Testis (tissue), 3 donors: ENCODE data around the gene RPS26. TPM values are rescaled to one million over a fixed set of nuclear protein-coding genes. Genes with fewer than 3 reads are reported as not detected.

ENCODE experiments used
- DNase-seq: peaks from one replicate; pipeline ENCODE4 v3.0.0-alpha.2; 2019
- H3K27ac ChIP-seq, 2 donors: fragments of 200-600 bp; sonication (generic); one replicate each; pipeline ENCODE4 v1.5.1; 2019
- H3K27me3 ChIP-seq: fragments of 200-600 bp; sonication (generic); one replicate; pipeline ENCODE4 v1.5.1; 2019
- H3K36me3 ChIP-seq: fragments of 200-600 bp; sonication (generic); one replicate; pipeline ENCODE4 v1.5.1; 2017; ENCODE audit warnings: low read depth; ENCODE audit errors: missing control alignments
- H3K4me1 ChIP-seq: fragments of 200-600 bp; sonication (generic); one replicate; pipeline ENCODE4 v1.5.1; 2019
- H3K4me3 ChIP-seq, 2 donors: fragments of 200-600 bp; sonication (generic); one replicate each; pipeline ENCODE4 v1.5.1; 2017 to 2019
- H3K9me3 ChIP-seq: fragments of 200-600 bp; sonication (generic); one replicate; pipeline ENCODE4 v1.5.1; 2017
- CTCF ChIP-seq, 3 experiments: fragments of 450-650 bp in 2 of 3; fragments of 200-600 bp in 1 of 3; sonication (generic) in 1 of 3; IDR thresholded peaks; one replicate each; pipeline ENCODE4 v1.5.1; 2016 to 2019; ENCODE audit warnings: antibody characterized with exemption in 3 of 3, mild to moderate bottlenecking in 2 of 3, moderate library complexity in 1 of 3
- POLR2A ChIP-seq: fragments of 450-650 bp; IDR thresholded peaks from one replicate; pipeline ENCODE4 v1.6.1; 2017; ENCODE audit warnings: antibody characterized with exemption, mild to moderate bottlenecking, moderate library complexity
- WGBS, 2 donors: methylation state at CpG; one replicate each; pipeline ENCODE4 v1.1.5; 2018; 5-methylcytosine and 5-hydroxymethylcytosine counted together
- intact Hi-C: fragments of 100-400 bp; cut with DNase I; formaldehyde crosslinking; loops from one replicate; pipeline ENCODE4 v1.15.1; 2023; ENCODE audit warnings: low total_unique reads
- polyA plus RNA-seq: library from polyadenylated mRNA; stranded (reverse); fragments of 350-450 nt; fragmentation: Illumina TruSeq; extraction: RNeasy Lipid Tissue Mini Kit (QIAGEN cat#74804); gene quantifications from one replicate; pipeline ENCODE4 v1.2.3, GENCODE V29; 2014; ENCODE audit warnings: low read depth, low replicate concordance; ENCODE audit not compliant: insufficient read depth
- total RNA-seq, 2 donors: library from RNA; depleted of rRNA; stranded (reverse); fragments of >200 nt; gene quantifications; one replicate each; pipeline ENCODE4 v1.2.3, GENCODE V29; 2016

The RPS26 gene
- total and polyA plus RNA-seq, 3 donors from 2014 or later = 197 to 568 (median 395) TPM

DNA sequence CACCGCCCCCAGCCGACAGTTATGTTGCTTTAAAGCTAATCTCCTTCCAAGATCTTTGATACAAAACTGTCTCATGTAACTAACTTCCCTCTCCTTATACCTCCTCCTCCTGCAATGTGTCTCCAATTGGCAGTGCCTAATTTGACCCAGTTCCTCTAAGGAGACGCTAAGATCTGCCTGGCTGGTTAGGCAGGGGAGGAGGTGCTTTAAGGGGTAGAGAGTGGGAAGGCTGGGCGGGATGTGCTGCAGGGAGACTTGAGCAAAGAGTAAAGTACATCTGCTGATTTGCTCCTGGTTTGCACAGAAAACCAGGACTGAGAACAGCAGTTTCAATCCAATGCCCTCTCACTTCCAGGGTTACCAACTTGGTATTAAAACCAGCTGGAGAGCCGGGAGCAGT is 28.2 kb upstream of the RPS26 start:
- H3K9me3 ChIP-seq = no peaks in the 10 kb centered on the region
- WGBS, 2 donors = 84 to 87% methylated on average over 5 of the region's 5 CpGs
- H3K4me1 ChIP-seq = no peaks in the 10 kb centered on the region
- TF ChIP-seq POLR2A = no peak
- TF ChIP-seq CTCF (IDR thresholded peaks at IDR 0.05) = no peak
- H3K27ac ChIP-seq = no peak overlapping the region
- no peaks in the 10 kb centered on the region for H3K27me3 ChIP-seq
- intact Hi-C loops = no loop called here
- DNase-seq = no peak
- H3K4me3 ChIP-seq = no peak overlapping the region
- no peaks in the 10 kb centered on the region for H3K36me3 ChIP-seq

- intact Hi-C loops = no loop called here
- Histone ChIP-seq H3K4me3 (no peak overlapping the region), H3K27ac (no peak overlapping the region), H3K27me3 (no peaks in the 10 kb centered on the region), H3K9me3 (no peaks in the 10 kb centered on the region), H3K4me1 (no peaks in the 10 kb centered on the region), H3K36me3 (no peaks in the 10 kb centered on the region)
- TF ChIP-seq POLR2A (no peak), CTCF (IDR thresholded peaks at IDR 0.05) (no peak)
- DNase-seq = no peak
- WGBS, 2 donors = 63% methylated on average over 2 of the region's 2 CpGs
Measured at GRCh38 chr12:56014205-56014604, 27.5 kb upstream of the RPS26 start.

GRCh38 chr12:56017181-56017580 is 24.5 kb upstream of the RPS26 start:
- intact Hi-C loops = no loop called here
- no peaks in the 10 kb centered on the region for H3K9me3 ChIP-seq
- H3K4me1 ChIP-seq = peaks cover 23% of the 10 kb centered on the region
- H3K27ac ChIP-seq = no peak overlapping the region
- TF ChIP-seq POLR2A (no peak), CTCF (IDR thresholded peaks at IDR 0.05) (no peak)
- 74 to 90% methylated on average over 4 of the region's 4 CpGs for WGBS, 2 donors
- H3K4me3 ChIP-seq = no peak overlapping the region
- no peaks in the 10 kb centered on the region for H3K36me3 ChIP-seq
- no peak for DNase-seq
- H3K27me3 ChIP-seq = no peaks in the 10 kb centered on the region

- 100% methylated on average over 1 of the region's 1 CpG for WGBS, 2 donors
- H3K9me3 ChIP-seq = no peaks in the 10 kb centered on the region
- no peaks in the 10 kb centered on the region for H3K27me3 ChIP-seq
- H3K4me3 ChIP-seq = no peak overlapping the region
- no peak overlapping the region for H3K27ac ChIP-seq
- intact Hi-C loops = no loop called here
- H3K4me1 ChIP-seq = peaks cover 24% of the 10 kb centered on the region
- no peaks in the 10 kb centered on the region for H3K36me3 ChIP-seq
- TF ChIP-seq POLR2A = no peak
- TF ChIP-seq CTCF (IDR thresholded peaks at IDR 0.05) = no peak
- no peak for DNase-seq
Measured at GRCh38 chr12:56018356-56018755, 23.4 kb upstream of the RPS26 start.

DNA sequence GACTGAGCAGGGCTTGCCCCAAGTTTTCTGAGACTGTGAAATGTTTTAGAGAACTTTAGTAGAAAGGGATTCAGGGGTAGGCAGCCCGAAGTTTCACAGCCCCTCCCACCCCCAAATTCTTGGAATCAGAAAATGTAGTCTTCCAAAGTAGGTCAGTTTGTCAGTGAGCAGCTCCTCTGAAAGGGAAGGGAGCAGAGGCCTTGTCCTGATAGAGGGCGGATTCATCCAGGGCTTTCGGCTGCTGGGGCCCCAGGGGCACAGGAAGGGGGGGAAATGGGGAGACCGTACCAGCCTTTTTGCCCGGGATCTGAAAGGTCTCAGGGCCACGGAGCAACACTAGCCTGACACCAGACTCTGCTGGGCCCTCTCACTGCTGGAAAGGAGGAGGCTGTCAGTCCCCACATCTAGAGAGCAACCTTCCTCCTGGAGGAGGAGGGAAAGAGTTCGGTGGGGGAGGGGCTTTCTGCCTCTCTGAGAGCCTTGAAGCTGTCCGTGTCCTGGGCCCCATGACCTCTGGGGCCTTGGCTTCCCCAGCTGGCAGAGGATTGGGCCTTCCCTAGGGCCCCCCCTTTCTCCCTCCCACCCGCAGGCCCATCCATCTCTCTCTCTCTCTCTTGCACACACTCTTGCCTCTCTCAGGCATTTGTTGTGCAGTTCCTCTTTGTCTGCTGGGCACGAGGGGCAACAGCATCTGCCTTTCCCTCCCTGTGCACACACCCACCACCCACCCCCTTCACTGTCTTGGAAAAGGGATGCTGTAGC is 21.1 kb upstream of the RPS26 start, which contains the start of gene IKZF4:
TSS of gene IKZF4 (plus strand) at position 621 of the 762 bp plus-strand sequence. CDS start 451 bp downstream, outside the sequence.
- H3K9me3 ChIP-seq = no peaks in the 10 kb centered on the region
- H3K27ac ChIP-seq = peak within 1 kb of the TSS; percentile 48 to 80
- DNase-seq = peak; percentile 77
- H3K4me3 ChIP-seq = peak within 1 kb of the TSS in 1 of 2 donors; percentile 34
- WGBS, 2 donors = 17 to 32% methylated on average over 7 to 10 of the region's 10 CpGs
- intact Hi-C loops = no loop called here
- no peaks in the 10 kb centered on the region for H3K36me3 ChIP-seq
- TF ChIP-seq POLR2A = no peak
- no peak for TF ChIP-seq CTCF (IDR thresholded peaks at IDR 0.05)
- peaks cover 24% of the 10 kb centered on the region for H3K4me1 ChIP-seq
- H3K27me3 ChIP-seq = no peaks in the 10 kb centered on the region
